ENCODE data around the gene APBA1. TPM values are rescaled to one million over a fixed set of nuclear protein-coding genes. Genes with fewer than 3 reads are reported as not detected.

Gene APBA1
- total RNA-seq, 2 donors from 2014 or later: 11.9 to 14.4 TPM

Other genes starting within 250 kb of the APBA1 start
- 10 to 100 TPM; 52.7 to 69.3 TPM for gene PTAR1, start 87.6 kb upstream of the APBA1 start, total RNA-seq
- gene CFAP95, start 148.4 kb upstream of the APBA1 start, total RNA-seq: under 1 TPM in 1 of 2 donors, not detected in 1; 0.40 TPM